ENCODE results near the gene ADAMTSL3.
"Not testable (repeated sequence)": the region's sequence is repeated elsewhere in the genome, so short reads cannot be mapped to it uniquely, and the experiment has no call there.

The ADAMTSL3 gene

DNA sequence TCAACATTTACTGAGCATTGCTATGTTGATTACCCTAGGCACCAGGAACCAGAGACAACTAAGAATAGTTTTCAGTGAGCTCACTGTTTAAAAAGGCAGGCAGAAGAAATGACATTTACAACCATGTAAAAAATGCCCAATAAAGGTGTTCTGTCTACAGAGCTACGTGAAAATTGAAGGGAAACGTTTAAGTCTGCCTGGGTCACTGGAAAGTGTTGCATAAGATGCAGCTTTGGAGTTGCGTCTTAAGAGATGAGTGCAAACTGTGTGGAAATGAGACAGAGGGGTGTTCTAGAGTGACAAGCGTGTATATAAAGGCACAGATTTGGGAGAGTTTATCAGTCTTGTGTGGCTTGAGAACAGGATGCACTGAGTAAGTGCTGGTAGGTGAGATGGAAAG, 303.0 kb downstream of the ADAMTSL3 start:
- in situ Hi-C loops (cut with MboI; ENCODE audit: low sequenced_read_pairs, unreplicated experiment): no loop called here
- DNase-seq (ENCODE audit: low spot score): no peak
- TF ChIP-seq, protein P1, sequence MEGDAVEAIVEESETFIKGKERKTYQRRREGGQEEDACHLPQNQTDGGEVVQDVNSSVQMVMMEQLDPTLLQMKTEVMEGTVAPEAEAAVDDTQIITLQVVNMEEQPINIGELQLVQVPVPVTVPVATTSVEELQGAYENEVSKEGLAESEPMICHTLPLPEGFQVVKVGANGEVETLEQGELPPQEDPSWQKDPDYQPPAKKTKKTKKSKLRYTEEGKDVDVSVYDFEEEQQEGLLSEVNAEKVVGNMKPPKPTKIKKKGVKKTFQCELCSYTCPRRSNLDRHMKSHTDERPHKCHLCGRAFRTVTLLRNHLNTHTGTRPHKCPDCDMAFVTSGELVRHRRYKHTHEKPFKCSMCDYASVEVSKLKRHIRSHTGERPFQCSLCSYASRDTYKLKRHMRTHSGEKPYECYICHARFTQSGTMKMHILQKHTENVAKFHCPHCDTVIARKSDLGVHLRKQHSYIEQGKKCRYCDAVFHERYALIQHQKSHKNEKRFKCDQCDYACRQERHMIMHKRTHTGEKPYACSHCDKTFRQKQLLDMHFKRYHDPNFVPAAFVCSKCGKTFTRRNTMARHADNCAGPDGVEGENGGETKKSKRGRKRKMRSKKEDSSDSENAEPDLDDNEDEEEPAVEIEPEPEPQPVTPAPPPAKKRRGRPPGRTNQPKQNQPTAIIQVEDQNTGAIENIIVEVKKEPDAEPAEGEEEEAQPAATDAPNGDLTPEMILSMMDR (IDR thresholded peaks at IDR 0.05; ENCODE audit: borderline replicate concordance, control extremely low read depth, extremely low read depth, insufficient read depth, missing control alignments): no peak

DNA sequence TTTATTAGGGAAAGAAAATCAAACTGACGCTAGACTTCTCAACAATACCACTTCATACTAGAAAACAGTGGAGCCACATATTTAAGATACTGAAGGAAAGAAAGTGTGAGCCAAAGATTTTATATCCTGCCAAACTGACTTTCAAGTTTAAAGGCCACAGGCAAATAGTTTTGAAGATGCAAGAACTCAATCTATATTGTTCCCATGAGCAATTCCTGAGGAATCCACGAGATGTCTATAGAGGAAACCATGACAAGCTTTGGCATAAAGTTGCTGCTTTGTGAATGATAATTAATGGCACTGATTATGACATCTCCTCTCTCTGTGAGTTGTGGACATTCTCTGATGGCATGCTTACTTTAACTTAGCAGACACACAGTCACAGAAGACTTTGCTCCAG, 305.6 kb downstream of the ADAMTSL3 start:
- DNase-seq (ENCODE audit: low spot score): no peak
- TF ChIP-seq, protein P1 (IDR thresholded peaks at IDR 0.05; ENCODE audit: borderline replicate concordance, control extremely low read depth, extremely low read depth, insufficient read depth, missing control alignments): no peak
- in situ Hi-C loops (cut with MboI; ENCODE audit: low sequenced_read_pairs, unreplicated experiment): no loop called here

DNA sequence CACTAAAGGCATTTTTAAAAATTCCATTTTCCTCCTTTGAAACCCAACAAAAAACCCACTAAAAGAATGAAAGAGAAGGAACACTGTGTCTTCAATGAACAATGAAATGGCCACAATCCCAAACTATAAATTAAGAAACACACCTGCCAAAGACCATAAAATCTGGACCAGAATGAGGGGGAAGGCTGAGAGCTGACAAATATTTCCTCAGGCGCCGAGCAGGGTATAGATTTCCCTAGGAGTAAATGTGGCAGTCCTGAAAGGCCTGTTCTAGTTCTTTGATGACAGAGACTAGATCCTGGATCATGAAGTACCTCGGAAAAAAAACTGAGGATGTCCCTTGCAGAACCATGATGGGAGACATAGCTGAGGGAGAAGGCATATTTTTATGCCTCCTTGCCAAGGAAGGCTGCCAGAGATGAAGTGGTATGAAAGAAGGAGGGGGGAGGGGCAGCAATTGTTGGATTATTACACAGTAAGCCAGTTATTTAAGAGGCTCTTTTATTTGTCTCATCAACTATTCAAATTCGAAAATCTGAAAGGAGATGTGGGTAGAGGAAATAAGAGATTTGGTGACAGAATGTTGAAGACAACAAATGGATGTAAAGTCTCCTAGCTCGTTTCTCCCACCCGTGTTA, 306.4 kb downstream of the ADAMTSL3 start:
- no peak for DNase-seq (ENCODE audit: low spot score)
- in situ Hi-C loops (cut with MboI; ENCODE audit: low sequenced_read_pairs, unreplicated experiment): no loop called here
- TF ChIP-seq, protein P1 (IDR thresholded peaks at IDR 0.05; ENCODE audit: borderline replicate concordance, control extremely low read depth, extremely low read depth, insufficient read depth, missing control alignments): no peak

DNA sequence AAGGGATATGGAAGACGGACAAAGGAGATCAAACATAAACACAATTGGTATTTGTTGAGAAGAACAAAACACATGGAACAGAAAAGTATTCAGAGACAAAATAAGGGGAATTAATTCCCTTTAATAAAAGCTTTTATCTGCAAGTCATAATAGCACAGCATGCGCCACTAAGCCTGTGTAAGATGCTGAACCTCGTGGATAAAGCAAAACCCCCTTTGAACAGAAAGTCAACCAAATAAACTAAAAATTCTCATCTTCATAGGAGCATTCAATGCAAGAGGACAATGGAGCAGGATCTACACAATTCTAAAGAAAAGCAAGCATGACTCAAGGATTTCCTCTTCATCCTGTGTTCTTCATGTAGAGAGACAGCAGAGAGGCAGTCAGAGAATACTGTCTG, 307.4 kb downstream of the ADAMTSL3 start:
- TF ChIP-seq, protein P1 (IDR thresholded peaks at IDR 0.05; ENCODE audit: borderline replicate concordance, control extremely low read depth, extremely low read depth, insufficient read depth, missing control alignments): no peak
- no peak for DNase-seq (ENCODE audit: low spot score)
- in situ Hi-C loops (cut with MboI; ENCODE audit: low sequenced_read_pairs, unreplicated experiment): no loop called here

DNA sequence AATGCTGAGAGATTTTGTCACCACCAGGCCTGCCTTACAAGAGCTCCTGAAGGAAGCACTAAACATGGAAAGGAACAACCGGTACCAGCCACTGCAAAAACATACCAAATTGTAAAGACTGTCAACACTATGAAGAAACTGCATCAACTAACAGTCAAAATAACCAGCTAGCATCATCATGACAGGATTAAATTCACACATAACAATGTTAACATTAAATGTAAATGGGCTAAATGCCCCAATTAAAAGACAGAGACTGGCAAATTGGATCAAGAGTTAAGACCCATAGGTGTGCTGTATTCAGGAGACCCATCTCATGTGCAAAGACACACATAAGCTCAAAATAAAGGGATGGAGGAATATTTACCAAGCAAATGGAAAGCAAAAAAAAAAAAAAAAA, 311.0 kb downstream of the ADAMTSL3 start:
- in situ Hi-C loops (cut with MboI; ENCODE audit: low sequenced_read_pairs, unreplicated experiment); DNase-seq (ENCODE audit: low spot score): not testable (repeated sequence)

DNA sequence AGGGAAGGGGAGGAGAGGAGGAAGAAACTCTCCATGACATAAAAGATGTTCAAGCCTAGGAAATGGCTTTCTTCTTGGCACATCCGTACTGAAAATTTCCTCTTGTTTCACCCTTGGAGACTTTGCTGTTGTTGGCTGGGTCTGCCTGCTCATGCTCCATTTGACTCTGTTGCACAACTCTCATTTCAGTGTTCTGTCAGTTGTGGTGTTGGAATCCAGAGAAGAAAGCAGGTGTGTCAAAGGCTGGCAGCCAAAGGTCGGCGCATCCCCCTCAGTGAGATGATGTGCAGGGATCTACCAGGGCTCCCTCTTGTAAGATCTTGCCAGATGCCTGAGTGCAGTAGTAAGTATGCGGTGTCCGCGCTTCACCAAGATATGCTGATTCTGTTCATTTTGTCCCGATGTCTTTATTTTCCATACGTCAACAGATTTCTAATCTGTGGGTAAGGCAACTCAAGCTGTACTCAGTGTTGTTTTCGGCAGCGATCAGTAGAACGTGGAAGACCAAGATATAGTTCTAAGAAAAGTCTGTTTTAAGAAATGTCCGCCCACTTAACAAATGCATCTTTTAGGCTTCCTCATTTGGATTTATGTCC, 316.5 kb downstream of the ADAMTSL3 start:
- TF ChIP-seq, protein P1 (IDR thresholded peaks at IDR 0.05; ENCODE audit: borderline replicate concordance, control extremely low read depth, extremely low read depth, insufficient read depth, missing control alignments): no peak
- in situ Hi-C loops (cut with MboI; ENCODE audit: low sequenced_read_pairs, unreplicated experiment): no loop called here
- DNase-seq (ENCODE audit: low spot score): no peak

DNA sequence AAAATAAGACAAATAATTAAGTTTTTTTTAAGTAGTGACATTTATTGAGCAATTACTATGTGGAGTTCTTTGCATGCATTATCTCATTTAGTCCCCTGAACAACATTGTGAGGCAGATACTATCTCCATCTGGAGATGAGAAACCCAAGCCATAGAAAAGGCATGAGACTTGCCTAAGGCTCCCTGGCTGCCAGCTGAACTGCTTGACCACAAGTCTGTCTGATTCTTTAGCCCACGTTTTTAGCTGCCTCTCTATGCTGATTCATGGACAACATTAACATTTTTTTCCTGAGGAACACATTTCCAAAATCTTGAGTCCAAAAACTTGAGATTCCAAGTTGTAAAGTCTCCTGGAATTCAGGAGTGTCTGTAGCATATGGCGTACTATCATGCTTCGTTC, 318.1 kb downstream of the ADAMTSL3 start:
- in situ Hi-C loops (cut with MboI; ENCODE audit: low sequenced_read_pairs, unreplicated experiment): no loop called here
- no peak for DNase-seq (ENCODE audit: low spot score)
- TF ChIP-seq, protein P1 (IDR thresholded peaks at IDR 0.05; ENCODE audit: borderline replicate concordance, control extremely low read depth, extremely low read depth, insufficient read depth, missing control alignments): no peak

All from GM13976 (cell line).